AG04449 (cell line): ENCODE results near the gene TSPAN6.

Source experiments
- CTCF ChIA-PET: fragments of 350-600 bp; formaldehyde crosslinking; extraction: SDS; loops from one replicate; lab custom pipeline; 2021; ENCODE audit warnings: antibody characterized with exemption; lab: Yijun Ruan, JAX
- POLR2A ChIA-PET: fragments of 400-600, 350-600 bp; formaldehyde crosslinking; extraction: SDS; loops from one replicate; lab custom pipeline; 2020; ENCODE audit warnings: antibody characterized with exemption, inconsistent platforms; lab: Yijun Ruan, JAX
- DNase-seq: peaks from one replicate; pipeline ENCODE4 v3.0.0-alpha.2; 2010; ENCODE audit warnings: low read depth, low spot score
- H3K4me3 ChIP-seq: 2 replicates; pipeline ENCODE4 v1.5.1; 2011; ENCODE audit warnings: low read depth, mild to moderate bottlenecking, control low read depth, low read length
- CTCF ChIP-seq: IDR thresholded peaks from one replicate; pipeline ENCODE4 v1.5.1; 2011; ENCODE audit warnings: mild to moderate bottlenecking, moderate library complexity, low read length, control low read depth, inconsistent platforms; ENCODE audit not compliant: insufficient read depth; ENCODE audit errors: missing control alignments

TSPAN6 gene

GRCh38 chrX:100662170-100662569, 25.6 kb upstream of the TSPAN6 start:
- CTCF ChIA-PET = interaction anchor here (0.8 to 3.2 kb wide), 7 partner anchors 9 to 150 kb away, joined by 3 to 24 read pairs (median 7); partner anchors contain the start of gene TSPAN6
- no peak for DNase-seq
- POLR2A ChIA-PET = no interaction called here
- no peak overlapping the region for H3K4me3 ChIP-seq
- TF ChIP-seq CTCF = no peak

- POLR2A ChIA-PET = no interaction called here
- no peak for TF ChIP-seq CTCF
These were observed 23.0 kb upstream of the TSPAN6 start for GRCh38 chrX:100659431-100660137.

GRCh38 chrX:100658941-100659381, 22.4 kb upstream of the TSPAN6 start:
- no peak overlapping the region for H3K4me3 ChIP-seq
- no peak for TF ChIP-seq CTCF
- CTCF ChIA-PET = interaction anchor here (1.0 to 2.3 kb wide), 4 partner anchors 12 to 147 kb away, joined by 3 to 17 read pairs (median 4); partner anchors contain the start of gene TSPAN6
- no peak for DNase-seq
- POLR2A ChIA-PET = no interaction called here

More at GRCh38 chrX:100659431-100660137, 23.0 kb upstream of the TSPAN6 start:
- no peak overlapping the region for H3K4me3 ChIP-seq
- CTCF ChIA-PET = interaction anchor here (2.3 kb wide), 1 partner anchor 11 kb away, joined by 17 read pairs; no protein-coding TSS in a partner anchor
- no peak for DNase-seq

- H3K4me3 ChIP-seq = no peak overlapping the region
- TF ChIP-seq CTCF = peak; percentile 14
- ChIA-PET POLR2A (no interaction called here), CTCF (interaction anchor here (0.7 to 3.6 kb wide), 13 partner anchors 8 to 114 kb away, joined by 3 to 22 read pairs (median 4); partner anchors contain the start of gene TSPAN6)
- DNase-seq = no peak
These were observed 17.7 kb upstream of the TSPAN6 start for GRCh38 chrX:100654261-100654660.

GRCh38 chrX:100652266-100652665, 15.7 kb upstream of the TSPAN6 start:
- POLR2A ChIA-PET = no interaction called here

More at GRCh38 chrX:100652266-100652665, 15.7 kb upstream of the TSPAN6 start:
- DNase-seq = no peak
- H3K4me3 ChIP-seq = no peak overlapping the region
- TF ChIP-seq CTCF = no peak
- CTCF ChIA-PET = interaction anchor here (0.8 to 3.6 kb wide), 6 partner anchors 10 to 116 kb away, joined by 3 to 22 read pairs (median 10); partner anchors contain the start of gene TSPAN6
